Measurements from ENCODE around the gene SOX1.

DNA sequence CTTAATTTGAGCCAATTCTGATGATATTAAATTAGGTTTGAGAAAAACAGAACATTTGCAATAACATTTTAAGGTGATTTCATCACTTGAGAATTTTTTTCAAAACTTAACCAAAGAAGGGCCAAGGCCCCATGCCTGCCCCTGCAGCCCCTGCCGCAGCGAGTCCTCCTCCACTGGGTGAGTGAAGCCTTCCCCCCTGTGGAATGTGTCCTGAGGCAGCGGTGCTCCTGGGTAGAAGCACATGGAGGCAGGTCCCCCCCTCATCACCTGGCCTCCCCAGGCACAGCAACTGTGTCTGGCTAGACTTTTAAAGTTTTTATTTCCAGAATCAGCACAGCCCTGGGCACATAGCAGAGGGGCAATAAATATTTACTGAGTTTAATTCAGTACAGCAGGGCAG lies 10.8 kb downstream of the SOX1 start:
- TF ChIP-seq POLR2AphosphoS5 (IDR thresholded peaks at IDR 0.05) = no peak
- TF ChIP-seq, protein P1, sequence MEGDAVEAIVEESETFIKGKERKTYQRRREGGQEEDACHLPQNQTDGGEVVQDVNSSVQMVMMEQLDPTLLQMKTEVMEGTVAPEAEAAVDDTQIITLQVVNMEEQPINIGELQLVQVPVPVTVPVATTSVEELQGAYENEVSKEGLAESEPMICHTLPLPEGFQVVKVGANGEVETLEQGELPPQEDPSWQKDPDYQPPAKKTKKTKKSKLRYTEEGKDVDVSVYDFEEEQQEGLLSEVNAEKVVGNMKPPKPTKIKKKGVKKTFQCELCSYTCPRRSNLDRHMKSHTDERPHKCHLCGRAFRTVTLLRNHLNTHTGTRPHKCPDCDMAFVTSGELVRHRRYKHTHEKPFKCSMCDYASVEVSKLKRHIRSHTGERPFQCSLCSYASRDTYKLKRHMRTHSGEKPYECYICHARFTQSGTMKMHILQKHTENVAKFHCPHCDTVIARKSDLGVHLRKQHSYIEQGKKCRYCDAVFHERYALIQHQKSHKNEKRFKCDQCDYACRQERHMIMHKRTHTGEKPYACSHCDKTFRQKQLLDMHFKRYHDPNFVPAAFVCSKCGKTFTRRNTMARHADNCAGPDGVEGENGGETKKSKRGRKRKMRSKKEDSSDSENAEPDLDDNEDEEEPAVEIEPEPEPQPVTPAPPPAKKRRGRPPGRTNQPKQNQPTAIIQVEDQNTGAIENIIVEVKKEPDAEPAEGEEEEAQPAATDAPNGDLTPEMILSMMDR (IDR thresholded peaks at IDR 0.05; ENCODE audit: poor library complexity, severe bottlenecking) = no peak
- no peak for TF ChIP-seq EZH2 (IDR thresholded peaks at IDR 0.05; ENCODE audit: borderline replicate concordance, insufficient read depth, low read length, poor library complexity, severe bottlenecking)
